GM19463 (cell line): ENCODE results near the gene ATP4A.

Experiments used
- ATAC-seq: cut with Tn5 transposase; IDR thresholded peaks from one replicate; pipeline ENCODE4 v1.9.1; 2021; ENCODE audit warnings: mild to moderate bottlenecking, moderate library complexity; ENCODE audit not compliant: unreplicated experiment

The ATP4A gene

DNA sequence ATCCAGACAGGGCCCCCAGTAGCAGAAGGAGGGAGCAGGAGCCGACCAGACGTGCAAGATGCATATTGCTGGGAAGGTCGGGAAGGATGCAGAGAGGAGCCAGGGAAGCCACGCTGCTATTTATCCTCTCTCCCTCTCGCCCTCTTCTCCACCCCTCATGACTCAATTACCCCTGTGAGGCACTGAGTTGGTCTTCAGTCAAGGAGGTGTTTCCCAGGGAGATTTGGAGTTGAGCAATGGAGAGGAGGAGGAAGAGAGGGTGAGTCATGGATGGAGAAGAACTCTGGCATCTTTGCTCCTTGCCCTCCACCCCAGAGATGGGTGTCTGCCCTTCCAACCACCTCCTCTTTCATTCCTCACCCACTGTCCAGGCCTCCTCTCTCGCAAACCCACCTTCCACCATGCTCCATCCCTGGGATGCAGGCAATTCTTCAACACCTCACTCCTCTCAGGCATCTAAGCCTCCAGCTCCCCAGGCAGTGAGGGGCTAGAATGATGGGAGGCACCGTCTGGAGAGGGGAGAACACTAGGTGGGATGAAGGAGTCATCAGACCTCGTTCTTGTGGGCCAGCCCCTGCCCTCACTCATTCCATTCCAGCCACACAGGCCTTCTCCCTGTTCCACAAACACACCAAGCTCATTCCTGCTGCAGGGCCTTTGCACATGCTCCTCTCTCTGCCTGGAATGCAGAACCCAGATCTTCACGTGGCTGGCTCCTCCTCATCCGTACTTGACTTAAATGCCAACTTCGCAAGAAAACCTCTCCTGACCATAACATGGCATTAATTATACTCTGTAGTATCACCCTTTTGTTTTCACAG lies 35.0 kb downstream of the ATP4A start, which contains the start of gene SBSN:
Gene SBSN (minus strand): TSS at position 94 of the 821 bp plus-strand sequence. CDS start 30 bp downstream, at position 64.
- no peak for ATAC-seq

DNA sequence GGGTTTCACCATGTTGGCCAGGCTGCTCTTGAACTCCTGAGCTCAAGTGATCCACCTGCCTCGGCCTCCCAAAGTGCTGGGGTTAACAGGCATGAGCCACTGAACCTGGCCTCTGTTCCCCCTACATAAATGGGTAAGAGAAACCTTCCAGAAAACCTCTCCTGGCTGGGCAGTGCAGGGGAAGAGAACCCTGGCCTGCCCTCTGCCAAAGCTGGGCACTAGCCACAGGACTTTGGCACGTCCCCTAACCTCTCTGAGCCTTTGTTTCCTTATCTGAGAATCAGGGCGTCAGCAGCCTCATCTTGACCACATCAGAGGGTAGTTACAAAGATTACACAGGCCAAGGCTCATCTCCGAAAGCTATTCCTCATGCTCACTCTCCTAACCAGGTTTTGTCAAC lies 37.6 kb downstream of the ATP4A start:
- ATAC-seq: no peak

GRCh38 chr19:35524181-35524837 lies 39.1 kb downstream of the ATP4A start:
- ATAC-seq: no peak

GRCh38 chr19:35522745-35523327 lies 40.6 kb downstream of the ATP4A start:
- ATAC-seq: no peak

- ATAC-seq: no peak
Observed at GRCh38 chr19:35521124-35521743, 42.2 kb downstream of the ATP4A start.

DNA sequence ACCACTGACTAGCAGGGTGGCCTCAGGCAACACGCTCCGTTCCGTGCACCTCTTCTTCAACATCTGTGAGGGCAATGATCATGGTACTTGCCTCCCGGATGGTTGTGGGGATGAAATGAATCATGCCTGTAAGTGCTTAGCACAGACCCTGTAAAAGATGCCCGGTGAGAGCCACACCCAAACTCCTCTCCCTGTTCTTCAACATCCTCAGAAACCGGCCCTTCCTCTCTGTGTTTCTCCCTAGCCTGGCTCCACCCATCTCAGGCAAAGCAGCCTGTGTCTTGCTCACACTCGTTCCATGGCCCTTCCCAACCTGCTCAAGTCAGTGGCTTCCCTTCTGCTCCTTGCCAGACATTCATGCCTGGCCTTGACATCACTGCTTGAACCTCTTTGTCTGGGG lies 44.2 kb downstream of the ATP4A start:
- no peak for ATAC-seq

DNA sequence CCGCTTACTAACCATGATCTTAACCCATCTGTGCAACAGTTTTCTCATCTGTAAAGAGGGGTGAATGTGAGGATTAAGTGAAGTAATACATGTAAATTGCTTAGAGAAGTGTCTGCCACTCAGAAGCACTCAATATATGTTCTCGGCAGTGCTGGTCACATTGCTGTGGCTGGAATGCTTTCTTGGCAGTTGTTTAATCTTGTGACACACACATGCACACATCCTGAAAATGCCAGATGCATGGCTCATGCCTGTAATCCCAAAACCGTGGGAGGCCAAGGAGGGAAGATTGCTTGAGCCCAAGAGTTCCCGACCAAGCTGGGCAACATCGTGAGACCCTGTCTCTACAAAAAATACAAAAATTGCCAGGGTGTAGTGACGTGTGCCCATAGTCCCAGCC lies 45.1 kb downstream of the ATP4A start:
- ATAC-seq: no peak

- ATAC-seq: no peak
Observed at GRCh38 chr19:35517342-35517741, 46.1 kb downstream of the ATP4A start.

DNA sequence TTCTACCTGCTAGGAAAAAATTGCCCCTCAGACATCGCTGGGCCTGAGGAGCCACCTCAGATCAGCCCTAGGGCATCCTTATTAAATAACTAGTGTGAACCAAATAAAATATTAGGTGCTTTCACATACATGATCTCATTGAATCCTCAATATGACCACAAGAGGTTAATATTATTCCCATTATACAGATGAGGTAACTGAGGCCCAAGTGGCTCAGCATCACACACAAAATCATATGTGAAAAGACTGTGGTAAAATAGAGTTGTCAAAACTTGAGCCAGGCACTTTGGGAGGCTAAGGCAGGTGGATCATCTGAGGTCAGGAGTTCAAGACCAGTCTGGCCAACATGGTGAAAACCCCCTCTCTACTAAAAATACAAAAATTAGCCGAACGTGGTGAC lies 47.1 kb downstream of the ATP4A start:
- no peak for ATAC-seq

- ATAC-seq: no peak
Observed at GRCh38 chr19:35514282-35514809, 49.1 kb downstream of the ATP4A start.

GRCh38 chr19:35513628-35514281 lies 49.7 kb downstream of the ATP4A start, which contains the start of gene DMKN:
DMKN (minus strand) TSS chr19:35513649; CDS start chr19:35513475, 174 bp downstream.
- ATAC-seq: no peak

DNA sequence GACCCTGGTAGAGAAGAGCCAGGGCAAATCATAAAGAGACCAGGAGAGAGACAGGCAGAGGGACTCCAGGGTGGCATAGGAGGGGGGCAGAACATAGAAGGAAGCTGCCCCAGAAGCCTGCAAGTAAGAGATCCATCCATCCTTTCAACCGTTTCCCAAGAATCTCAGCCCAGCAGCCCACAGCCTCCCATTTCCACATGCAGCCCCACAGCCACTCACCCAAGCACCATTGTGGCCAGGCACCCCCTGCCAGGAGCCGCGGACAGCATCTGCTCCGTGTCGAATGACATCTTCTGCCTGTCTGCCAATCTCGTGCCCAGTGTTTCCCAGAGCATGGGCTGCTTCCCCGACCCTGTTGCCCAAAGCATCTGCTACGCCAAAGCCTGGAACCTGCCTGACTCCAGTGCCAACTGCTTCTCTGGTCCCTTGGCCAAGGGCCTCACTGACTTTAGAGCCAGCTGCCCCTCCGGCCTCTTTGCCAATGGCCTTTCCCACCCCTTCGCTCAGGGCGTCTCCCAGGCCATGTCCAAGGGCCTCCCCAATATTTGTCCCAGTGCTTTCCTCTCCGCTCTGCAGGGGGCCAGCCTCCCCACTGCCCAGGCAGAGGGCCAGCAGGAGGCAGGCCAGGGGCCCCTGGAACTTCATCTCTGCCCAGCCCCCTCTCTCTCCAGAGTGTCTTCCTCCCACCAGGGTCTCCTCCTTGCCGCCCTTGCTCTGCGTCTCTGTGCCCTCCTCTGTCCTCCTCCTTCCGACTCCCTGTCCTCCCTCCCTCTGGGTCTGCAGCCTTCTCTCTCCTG lies 50.4 kb downstream of the ATP4A start:
- no peak for ATAC-seq

DNA sequence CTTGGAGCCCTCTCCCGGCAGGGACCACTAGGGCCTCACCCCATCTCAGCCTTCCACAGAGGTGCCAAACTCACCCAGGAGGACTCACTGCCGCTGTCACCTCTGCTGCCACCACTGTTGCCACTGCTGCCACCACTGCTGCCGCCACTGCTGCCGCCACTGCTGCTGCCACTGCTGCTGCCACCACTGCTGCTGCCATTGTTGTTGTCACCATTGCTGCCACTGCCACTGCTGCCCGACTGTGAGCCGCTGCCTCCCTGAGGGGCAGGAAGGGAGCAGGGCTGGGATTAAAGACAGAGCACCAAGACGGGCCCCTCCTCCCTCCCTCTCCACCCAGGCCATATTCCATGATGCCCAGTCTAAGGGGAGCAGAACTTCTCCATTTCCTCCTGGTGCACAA lies 52.1 kb downstream of the ATP4A start:
- ATAC-seq: no peak

DNA sequence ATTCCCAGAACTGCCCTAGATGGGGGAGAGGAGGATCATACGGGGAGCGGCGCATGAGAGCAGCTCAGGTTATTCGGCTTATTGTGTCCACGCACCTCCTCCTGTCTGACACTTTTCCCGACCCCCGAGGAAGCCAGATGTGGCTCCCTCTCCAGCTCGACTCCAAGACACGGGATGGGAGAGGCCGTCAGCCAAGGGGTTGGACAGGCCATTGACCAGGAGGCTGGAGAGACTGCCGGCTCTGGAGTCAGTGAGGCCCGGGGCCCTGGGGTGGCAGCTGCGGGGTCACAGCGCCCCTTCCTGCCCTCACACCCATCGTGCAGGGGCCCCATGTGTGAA lies 52.9 kb downstream of the ATP4A start:
- no peak for ATAC-seq

DNA sequence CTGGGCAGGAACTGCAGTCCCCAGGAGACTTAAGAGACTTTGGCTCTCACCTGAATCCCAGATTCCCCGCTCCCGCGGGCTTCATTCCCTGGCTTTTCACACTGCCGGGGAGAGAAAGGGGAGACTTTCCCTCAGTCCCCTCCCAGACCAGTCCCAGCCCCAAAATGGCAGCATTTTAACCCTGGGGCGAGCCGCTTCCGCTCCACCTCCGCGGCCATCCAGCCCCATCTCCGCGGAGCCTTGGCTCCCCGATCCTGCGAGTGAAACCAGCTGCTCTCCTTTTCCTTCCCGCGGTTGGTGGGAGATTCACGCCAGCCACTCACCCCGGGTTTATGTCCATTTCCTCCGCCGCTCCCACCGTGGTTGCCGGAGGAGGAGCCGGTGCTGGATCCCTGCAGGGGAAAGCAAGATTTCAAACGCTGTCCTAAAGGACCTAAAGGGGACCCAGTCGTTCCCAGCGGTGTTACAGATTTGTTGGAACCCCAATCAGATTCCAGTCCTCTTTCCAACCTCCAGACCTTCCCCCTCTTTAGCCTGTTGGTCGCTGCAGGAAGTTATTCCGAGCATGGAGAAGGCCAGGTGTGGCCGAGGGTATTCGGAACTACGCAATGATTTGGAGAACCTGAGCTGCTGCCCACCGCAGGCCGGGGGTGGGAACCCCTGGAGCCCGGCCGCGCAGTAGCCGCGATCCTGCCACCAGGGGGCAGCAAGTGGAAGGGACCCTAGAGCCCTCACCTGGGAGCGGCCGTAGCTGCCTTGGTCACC lies 53.4 kb downstream of the ATP4A start:
- no peak for ATAC-seq

- ATAC-seq: no peak
Observed at GRCh38 chr19:35509018-35509652, 54.3 kb downstream of the ATP4A start.

DNA sequence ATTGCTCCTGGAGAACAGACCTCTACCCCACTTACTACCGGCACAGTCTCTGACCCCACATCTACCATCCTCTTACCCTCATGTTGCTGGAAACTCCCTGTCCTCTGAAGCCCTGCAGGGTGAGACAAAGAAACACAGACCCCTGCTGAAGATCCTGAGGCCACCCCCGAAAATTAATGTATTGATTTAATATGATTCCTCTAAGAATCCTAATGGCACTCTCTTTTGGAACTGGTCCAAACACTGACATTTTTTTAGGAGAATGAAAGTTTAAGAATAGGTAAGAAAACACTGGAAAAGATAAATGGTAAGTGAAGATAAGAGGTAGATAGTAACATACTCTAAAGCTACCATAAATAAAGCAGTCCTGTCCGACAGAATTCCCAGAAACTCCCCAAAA lies 55.3 kb downstream of the ATP4A start:
- ATAC-seq: no peak

- no peak for ATAC-seq
Observed at GRCh38 chr19:35507561-35507960, 55.9 kb downstream of the ATP4A start.

GRCh38 chr19:35506011-35506410 lies 57.4 kb downstream of the ATP4A start:
- no peak for ATAC-seq
